ENCODE results near the gene PPIL1.

DNA sequence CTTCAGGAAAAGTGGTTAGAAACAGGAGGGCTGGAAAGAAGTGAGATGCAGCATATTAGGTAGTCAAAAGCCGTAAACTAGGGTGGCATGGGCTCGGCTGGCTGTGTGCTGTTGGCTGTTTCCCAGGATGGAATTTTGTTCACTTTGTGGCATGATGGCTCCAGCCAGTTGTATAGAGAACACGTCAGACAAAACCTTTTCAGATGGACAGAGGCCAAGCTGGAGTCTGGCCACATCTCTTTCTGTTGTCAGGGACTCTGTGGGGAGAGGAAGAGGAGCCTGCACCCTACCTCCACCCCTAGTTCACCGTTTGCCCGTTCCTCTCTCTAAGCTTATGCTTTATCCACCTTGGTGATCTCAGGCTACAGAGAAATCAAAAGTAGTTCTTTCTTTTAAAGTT, 33.2 kb upstream of the PPIL1 start:
- TF ChIP-seq, protein P1, sequence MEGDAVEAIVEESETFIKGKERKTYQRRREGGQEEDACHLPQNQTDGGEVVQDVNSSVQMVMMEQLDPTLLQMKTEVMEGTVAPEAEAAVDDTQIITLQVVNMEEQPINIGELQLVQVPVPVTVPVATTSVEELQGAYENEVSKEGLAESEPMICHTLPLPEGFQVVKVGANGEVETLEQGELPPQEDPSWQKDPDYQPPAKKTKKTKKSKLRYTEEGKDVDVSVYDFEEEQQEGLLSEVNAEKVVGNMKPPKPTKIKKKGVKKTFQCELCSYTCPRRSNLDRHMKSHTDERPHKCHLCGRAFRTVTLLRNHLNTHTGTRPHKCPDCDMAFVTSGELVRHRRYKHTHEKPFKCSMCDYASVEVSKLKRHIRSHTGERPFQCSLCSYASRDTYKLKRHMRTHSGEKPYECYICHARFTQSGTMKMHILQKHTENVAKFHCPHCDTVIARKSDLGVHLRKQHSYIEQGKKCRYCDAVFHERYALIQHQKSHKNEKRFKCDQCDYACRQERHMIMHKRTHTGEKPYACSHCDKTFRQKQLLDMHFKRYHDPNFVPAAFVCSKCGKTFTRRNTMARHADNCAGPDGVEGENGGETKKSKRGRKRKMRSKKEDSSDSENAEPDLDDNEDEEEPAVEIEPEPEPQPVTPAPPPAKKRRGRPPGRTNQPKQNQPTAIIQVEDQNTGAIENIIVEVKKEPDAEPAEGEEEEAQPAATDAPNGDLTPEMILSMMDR (IDR thresholded peaks at IDR 0.05; ENCODE audit: insufficient read depth, low read length, poor library complexity, severe bottlenecking): no peak
- TF ChIP-seq EZH2phosphoT487 (conservative IDR thresholded peaks at IDR 0.05; ENCODE audit: low read length): no peak
